ENCODE data around the gene VAPB. TPM values are rescaled to one million over a fixed set of nuclear protein-coding genes. Genes with fewer than 3 reads are reported as not detected.

The VAPB gene
- total RNA-seq, 1 experiment from 2014 or later: 51.1 TPM

DNA sequence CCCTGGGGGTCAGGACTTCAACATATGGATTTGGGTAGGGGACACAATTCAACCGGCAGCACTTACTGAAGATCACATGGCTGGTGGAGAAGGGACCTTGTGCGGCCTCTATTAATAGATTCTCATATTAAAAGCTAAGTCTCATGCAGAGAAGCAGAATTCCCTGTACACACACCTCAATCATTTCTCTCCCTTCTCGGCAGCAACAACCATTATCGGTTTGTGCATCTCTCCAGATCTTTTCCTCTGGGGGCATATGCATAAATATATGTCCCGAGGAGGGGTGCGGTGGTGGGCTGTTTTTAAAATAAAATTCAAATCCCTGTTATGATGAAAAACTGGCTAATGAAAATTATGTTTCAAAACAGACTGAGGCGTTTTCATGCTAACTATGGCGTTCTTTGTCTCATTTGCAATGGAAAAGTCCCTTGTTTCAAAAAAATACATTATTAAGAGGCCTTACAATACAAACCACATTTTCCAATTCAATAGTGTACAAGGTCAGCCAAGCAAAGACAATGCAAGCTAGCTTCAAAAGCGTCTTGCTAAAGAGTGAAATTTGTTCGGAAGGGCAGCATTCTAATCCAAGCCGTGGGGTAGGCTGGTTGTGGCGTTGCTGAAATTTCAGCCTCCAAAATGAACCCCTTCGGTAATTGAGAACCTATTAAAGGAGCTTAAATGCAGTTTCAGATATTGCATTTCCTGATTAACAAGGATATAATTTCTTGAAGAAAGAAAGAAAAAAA, 108.9 kb downstream of the VAPB start:
- Histone ChIP-seq H3K9me3 (ENCODE audit: control insufficient read depth in 1 of 2, insufficient read depth in 1 of 2, low read depth in 1 of 2, low read length in 2 of 2) (no peaks in the 10 kb centered on the region; a peak in 1 of 4 replicates), H3K27ac (ENCODE audit: low read depth, low read length) (no peak overlapping the region), H3K9ac (ENCODE audit: low read length) (no peak overlapping the region), H4K20me1 (ENCODE audit: insufficient read depth) (no peaks in the 10 kb centered on the region), H3K4me2 (ENCODE audit: low read length) (no peak overlapping the region), H3K27me3 (ENCODE audit: insufficient read depth, low read length) (no peaks in the 10 kb centered on the region), H3K9me2 (ENCODE audit: insufficient read depth) (no peaks in the 10 kb centered on the region), H2AFZ (ENCODE audit: low read depth, low read length, poor library complexity, severe bottlenecking) (no peak overlapping the region), H3K4me3 (replicated peaks in 1 of 2; ENCODE audit: low read depth in 1 of 2, low read length in 2 of 2) (no peak overlapping the region), H3K36me3 (ENCODE audit: control insufficient read depth in 1 of 2, insufficient read depth in 2 of 2, low read length in 2 of 2) (no peaks in the 10 kb centered on the region), H3K79me2 (ENCODE audit: insufficient read depth, low read length) (no peaks in the 10 kb centered on the region), H3K4me1 (ENCODE audit: control insufficient read depth in 1 of 2, insufficient read depth in 2 of 2, low read length in 2 of 2) (no peaks in the 10 kb centered on the region)
- CTCF ChIA-PET: interaction anchor here (0.9 kb wide), 1 partner anchor 16 kb away, joined by 4 read pairs; no protein-coding TSS in a partner anchor
- POLR2A ChIA-PET: no interaction called here
- no peak for TF ChIP-seq POLR2A (IDR thresholded peaks at IDR 0.05; ENCODE audit: borderline replicate concordance, extremely low read depth, insufficient read depth, insufficient read length)
- no peak for TF ChIP-seq POLR2AphosphoS5 (IDR thresholded peaks at IDR 0.05; ENCODE audit: low read depth, low read length)
- no peak for TF ChIP-seq EZH2phosphoT487 (IDR thresholded peaks at IDR 0.05; ENCODE audit: borderline replicate concordance)
- no peak for TF ChIP-seq YY1 (IDR thresholded peaks at IDR 0.05; ENCODE audit: extremely low read depth, insufficient replicate concordance, low read depth, low read length)
- BruUV-seq (replicated peaks): no TSS peak
- ATAC-seq (no peak), DNase-seq (ENCODE audit: low read depth, low spot score) (no peak)
- RAD21 ChIA-PET (ENCODE audit: low non-redundant PET in 1 of 2, low total read pairs in 2 of 2, uncharacterized antibody in 2 of 2, unreplicated experiment in 2 of 2): no interaction called here
- intact Hi-C loops (cut with micrococcal nuclease): no loop called here

DNA sequence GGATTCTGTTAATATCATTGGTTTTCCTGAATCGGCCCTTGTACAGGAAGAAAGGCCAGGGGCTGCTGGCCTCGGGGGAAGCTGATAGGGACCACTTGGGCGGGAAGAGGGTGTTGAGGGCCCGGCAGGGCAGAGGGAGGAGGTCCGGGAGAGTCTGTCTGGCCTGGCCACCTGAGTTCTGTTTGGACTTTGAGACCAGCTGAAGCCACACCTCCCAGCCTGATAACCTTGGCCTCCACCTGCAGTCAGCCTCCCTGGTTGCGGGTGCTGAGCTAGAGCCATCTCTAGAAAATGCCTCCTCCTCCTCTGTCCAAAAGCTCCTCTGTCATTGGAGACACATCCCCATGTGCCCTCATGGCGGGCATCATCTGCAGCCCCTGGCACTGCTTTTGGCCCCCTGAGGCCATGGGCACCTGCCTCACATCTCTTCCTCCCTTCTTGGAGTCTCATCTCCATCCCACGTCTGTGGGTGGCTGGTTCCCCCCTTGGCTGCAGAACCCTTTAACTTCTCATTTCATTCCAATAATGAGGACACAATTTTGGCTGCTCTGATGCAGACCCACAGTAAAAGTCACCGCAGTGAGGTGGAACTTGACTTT, 109.5 kb downstream of the VAPB start:
- POLR2A ChIA-PET: no interaction called here
- no TSS peak for BruUV-seq (replicated peaks)
- ATAC-seq: no peak

More for the DNA sequence above, 109.5 kb downstream of the VAPB start:
- Histone ChIP-seq H3K27me3 (ENCODE audit: insufficient read depth, low read length) (no peaks in the 10 kb centered on the region), H3K79me2 (ENCODE audit: insufficient read depth, low read length) (no peaks in the 10 kb centered on the region), H3K9me2 (ENCODE audit: insufficient read depth) (no peaks in the 10 kb centered on the region), H2AFZ (ENCODE audit: low read depth, low read length, poor library complexity, severe bottlenecking) (no peak overlapping the region), H3K36me3 (ENCODE audit: control insufficient read depth in 1 of 2, insufficient read depth in 2 of 2, low read length in 2 of 2) (no peaks in the 10 kb centered on the region), H4K20me1 (ENCODE audit: insufficient read depth) (no peaks in the 10 kb centered on the region), H3K27ac (ENCODE audit: low read depth, low read length) (no peak overlapping the region), H3K4me1 (ENCODE audit: control insufficient read depth in 1 of 2, insufficient read depth in 2 of 2, low read length in 2 of 2) (no peaks in the 10 kb centered on the region), H3K4me3 (replicated peaks in 1 of 2; ENCODE audit: low read depth in 1 of 2, low read length in 2 of 2) (no peak overlapping the region), H3K9me3 (ENCODE audit: control insufficient read depth in 1 of 2, insufficient read depth in 1 of 2, low read depth in 1 of 2, low read length in 2 of 2) (no peaks in the 10 kb centered on the region; a peak in 1 of 4 replicates), H3K9ac (ENCODE audit: low read length) (no peak overlapping the region), H3K4me2 (ENCODE audit: low read length) (no peak overlapping the region)
- TF ChIP-seq, protein P1, sequence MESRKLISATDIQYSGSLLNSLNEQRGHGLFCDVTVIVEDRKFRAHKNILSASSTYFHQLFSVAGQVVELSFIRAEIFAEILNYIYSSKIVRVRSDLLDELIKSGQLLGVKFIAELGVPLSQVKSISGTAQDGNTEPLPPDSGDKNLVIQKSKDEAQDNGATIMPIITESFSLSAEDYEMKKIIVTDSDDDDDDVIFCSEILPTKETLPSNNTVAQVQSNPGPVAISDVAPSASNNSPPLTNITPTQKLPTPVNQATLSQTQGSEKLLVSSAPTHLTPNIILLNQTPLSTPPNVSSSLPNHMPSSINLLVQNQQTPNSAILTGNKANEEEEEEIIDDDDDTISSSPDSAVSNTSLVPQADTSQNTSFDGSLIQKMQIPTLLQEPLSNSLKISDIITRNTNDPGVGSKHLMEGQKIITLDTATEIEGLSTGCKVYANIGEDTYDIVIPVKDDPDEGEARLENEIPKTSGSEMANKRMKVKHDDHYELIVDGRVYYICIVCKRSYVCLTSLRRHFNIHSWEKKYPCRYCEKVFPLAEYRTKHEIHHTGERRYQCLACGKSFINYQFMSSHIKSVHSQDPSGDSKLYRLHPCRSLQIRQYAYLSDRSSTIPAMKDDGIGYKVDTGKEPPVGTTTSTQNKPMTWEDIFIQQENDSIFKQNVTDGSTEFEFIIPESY (IDR thresholded peaks at IDR 0.05; ENCODE audit: extremely low read depth, insufficient replicate concordance, low read length): no peak
- no peak for TF ChIP-seq SP1 (IDR thresholded peaks at IDR 0.05; ENCODE audit: low read depth)
- TF ChIP-seq EGR1 (IDR thresholded peaks at IDR 0.05; ENCODE audit: low read depth): no peak
- TF ChIP-seq, protein P2, sequence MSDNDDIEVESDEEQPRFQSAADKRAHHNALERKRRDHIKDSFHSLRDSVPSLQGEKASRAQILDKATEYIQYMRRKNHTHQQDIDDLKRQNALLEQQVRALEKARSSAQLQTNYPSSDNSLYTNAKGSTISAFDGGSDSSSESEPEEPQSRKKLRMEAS (IDR thresholded peaks at IDR 0.05): no peak
- TF ChIP-seq, protein P3, sequence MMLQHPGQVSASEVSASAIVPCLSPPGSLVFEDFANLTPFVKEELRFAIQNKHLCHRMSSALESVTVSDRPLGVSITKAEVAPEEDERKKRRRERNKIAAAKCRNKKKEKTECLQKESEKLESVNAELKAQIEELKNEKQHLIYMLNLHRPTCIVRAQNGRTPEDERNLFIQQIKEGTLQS (IDR thresholded peaks at IDR 0.05): no peak
- TF ChIP-seq YY1 (IDR thresholded peaks at IDR 0.05; ENCODE audit: extremely low read depth, insufficient replicate concordance, low read depth, low read length): no peak
- no peak for TF ChIP-seq EZH2 (IDR thresholded peaks at IDR 0.05)
- DNase-seq (ENCODE audit: low read depth, low spot score): no peak
- intact Hi-C loops (cut with micrococcal nuclease): no loop called here
- ChIA-PET CTCF (interaction anchor here (0.9 kb wide), 1 partner anchor 17 kb away, joined by 4 read pairs; no protein-coding TSS in a partner anchor), RAD21 (ENCODE audit: low non-redundant PET in 1 of 2, low total read pairs in 2 of 2, uncharacterized antibody in 2 of 2, unreplicated experiment in 2 of 2) (no interaction called here)
